ENCODE results near the gene FOSL2.

DNA sequence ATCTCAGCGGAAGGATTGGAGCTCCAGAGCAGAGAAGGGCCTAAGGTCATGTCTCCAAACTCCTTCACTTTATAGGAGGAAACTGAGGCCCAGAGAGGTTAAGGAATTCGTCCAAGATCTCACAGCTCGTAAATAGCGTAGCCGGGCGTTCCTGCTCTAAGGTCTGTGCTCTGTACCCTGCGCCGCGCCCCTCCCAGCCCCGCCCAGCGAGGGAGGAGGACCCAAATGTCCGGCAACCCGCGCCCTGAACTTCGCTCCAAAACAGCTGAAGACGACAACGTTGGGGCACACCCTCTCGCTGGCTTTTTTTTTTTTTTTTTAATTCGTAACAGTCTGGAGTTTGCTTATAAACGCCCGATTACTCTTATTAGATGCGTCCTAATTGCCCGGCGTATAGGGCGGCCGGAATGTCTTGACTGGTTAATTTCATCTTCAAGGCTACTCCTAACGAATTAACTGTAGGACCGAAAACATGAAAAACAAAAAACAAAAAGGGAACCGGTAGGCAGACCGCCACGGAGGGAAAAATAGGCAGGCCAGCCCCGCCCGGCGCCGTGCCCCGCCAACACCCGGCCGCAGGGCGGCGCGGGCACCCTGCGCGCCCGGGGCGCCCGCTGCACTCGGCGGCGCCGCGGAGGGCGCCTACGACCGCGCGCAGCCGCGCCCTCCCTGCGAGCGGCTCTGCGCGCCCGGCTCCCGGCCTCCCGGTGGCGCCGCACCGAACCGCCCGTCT, 928 bp upstream of the FOSL2 start:
- TF ChIP-seq, protein P1, sequence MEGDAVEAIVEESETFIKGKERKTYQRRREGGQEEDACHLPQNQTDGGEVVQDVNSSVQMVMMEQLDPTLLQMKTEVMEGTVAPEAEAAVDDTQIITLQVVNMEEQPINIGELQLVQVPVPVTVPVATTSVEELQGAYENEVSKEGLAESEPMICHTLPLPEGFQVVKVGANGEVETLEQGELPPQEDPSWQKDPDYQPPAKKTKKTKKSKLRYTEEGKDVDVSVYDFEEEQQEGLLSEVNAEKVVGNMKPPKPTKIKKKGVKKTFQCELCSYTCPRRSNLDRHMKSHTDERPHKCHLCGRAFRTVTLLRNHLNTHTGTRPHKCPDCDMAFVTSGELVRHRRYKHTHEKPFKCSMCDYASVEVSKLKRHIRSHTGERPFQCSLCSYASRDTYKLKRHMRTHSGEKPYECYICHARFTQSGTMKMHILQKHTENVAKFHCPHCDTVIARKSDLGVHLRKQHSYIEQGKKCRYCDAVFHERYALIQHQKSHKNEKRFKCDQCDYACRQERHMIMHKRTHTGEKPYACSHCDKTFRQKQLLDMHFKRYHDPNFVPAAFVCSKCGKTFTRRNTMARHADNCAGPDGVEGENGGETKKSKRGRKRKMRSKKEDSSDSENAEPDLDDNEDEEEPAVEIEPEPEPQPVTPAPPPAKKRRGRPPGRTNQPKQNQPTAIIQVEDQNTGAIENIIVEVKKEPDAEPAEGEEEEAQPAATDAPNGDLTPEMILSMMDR (IDR thresholded peaks at IDR 0.05; ENCODE audit: low read length) = no peak
- no peak for TF ChIP-seq EZH2 (IDR thresholded peaks at IDR 0.05; ENCODE audit: borderline replicate concordance, low read length)
